Amygdala (tissue), 56 donors: ENCODE results near the gene HTATSF1.

Experiments
- DNase-seq, 56 donors: peaks; one replicate each; lab custom pipeline; 2025; lab: John Stamatoyannopoulos, UW

HTATSF1 gene, protein sequence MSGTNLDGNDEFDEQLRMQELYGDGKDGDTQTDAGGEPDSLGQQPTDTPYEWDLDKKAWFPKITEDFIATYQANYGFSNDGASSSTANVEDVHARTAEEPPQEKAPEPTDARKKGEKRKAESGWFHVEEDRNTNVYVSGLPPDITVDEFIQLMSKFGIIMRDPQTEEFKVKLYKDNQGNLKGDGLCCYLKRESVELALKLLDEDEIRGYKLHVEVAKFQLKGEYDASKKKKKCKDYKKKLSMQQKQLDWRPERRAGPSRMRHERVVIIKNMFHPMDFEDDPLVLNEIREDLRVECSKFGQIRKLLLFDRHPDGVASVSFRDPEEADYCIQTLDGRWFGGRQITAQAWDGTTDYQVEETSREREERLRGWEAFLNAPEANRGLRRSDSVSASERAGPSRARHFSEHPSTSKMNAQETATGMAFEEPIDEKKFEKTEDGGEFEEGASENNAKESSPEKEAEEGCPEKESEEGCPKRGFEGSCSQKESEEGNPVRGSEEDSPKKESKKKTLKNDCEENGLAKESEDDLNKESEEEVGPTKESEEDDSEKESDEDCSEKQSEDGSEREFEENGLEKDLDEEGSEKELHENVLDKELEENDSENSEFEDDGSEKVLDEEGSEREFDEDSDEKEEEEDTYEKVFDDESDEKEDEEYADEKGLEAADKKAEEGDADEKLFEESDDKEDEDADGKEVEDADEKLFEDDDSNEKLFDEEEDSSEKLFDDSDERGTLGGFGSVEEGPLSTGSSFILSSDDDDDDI

DNA sequence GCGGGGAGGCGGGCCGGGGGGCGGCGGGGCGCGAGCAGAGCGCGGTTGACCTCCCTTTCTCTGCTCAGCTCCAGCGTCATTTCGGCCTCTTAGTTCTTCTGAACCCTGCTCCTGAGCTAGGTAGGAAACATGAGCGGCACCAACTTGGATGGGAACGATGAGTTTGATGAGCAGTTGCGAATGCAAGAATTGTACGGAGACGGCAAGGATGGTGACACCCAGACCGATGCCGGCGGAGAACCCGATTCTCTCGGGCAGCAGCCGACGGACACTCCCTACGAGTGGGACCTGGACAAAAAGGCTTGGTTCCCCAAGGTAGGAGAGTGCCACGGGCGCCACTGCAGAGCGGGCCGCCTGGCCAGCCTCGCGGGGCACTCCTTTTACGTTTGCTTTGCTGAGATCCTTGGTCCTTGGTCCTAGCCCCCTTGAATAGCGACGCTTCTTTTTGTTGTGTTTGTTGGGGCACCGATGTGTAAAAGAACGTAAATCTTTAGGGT, at the start of gene HTATSF1:
Gene HTATSF1, plus strand, starts transcription at position 37 of the 497 bp plus-strand sequence. Its CDS starts 93 bp downstream, at position 130.
- DNase-seq = peak in 8 of 56 donors; percentile 10 to 56 (median 24)

DNA sequence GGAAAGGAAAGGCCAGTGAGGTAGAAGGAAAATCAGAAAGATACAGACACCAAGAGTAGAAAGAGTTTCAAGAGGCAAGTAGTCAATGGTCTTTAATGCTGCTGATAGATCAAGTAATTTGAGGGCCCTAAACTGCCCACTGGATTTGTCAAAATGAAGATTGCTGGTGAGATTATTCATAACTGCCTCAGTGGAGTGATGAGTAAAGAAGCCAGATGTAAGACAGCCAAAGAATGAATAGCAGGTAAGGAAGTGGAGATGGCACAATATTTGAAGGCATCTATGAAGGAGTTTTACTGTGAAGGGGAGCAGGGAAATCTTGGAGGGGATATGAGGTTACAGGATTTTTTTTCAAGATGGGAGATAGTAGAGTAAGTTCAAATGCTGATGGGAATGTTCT, 49.4 kb upstream of the HTATSF1 start:
- DNase-seq = no peak

DNA sequence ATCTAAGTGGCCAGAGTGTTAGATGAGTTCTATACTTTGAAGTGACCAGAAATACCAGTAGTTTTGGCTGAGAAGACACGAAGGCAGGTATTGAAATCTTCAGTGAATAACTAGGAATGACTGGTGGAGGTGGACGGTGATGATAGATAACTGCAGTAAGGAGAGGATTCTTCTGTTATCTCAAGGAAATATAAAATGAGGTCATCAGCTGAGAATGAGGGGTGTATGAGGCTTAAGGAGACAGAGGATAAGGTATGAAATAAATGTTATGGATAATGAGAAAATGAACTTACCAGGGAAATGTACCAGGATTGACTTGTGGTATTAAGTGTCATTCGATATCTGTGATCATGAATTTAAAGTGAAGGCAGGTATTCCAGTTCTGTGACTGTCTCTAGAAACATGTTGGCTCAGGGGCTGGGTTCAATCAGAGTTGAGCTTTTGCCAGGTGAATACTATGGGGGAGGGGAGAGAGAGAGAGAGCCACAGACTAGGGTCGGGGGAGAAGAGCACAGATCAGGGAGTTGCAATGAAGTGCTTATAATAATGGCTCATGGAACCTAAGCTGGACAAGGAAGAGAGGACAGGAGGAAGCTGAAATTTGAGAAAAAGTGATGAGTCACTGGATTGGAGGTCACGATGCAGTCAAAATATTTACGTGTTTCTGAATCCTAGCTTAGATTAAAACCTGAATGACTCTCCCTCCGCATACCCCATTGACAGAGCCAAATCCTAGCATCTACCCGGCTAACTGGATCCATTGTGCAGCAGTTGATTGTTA, 47.2 kb upstream of the HTATSF1 start:
- DNase-seq = no peak

DNA sequence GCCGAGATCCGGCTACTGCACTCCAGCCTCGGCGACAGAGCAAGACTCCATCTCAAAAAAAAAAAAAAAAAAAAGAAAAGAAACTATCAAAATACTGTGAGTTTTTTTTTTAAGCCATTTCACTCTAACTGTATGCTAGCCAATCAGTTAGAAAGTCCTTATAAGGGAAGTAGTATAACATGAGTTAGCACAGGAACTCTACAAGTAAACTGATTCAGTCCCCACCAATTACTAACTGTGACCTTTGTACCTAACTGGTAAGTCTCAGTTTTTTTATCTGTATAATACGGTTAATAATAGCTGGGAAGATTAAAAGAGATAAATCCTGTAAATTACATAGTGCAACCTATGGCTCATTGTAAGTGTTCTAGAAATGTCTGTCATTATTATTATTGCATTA, 44.8 kb upstream of the HTATSF1 start:
- DNase-seq = no peak

DNA sequence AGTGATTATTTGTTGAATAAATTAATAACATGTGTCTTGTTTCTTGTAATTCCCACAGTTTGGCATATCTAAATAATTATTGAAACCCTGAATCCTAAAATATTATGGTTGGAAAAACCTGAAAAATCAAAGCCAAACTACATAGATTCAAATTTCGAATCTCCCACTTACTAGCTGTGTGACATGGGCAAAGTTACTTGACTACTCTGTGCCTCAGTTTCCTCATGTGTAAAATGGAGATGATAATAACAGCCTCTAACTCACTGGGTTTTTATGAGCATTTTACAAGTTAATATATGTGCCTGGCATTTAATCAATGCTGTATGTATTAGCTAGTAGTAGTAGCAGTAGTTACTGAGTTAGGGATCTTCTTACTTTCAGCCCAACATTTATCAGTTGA, 44.3 kb upstream of the HTATSF1 start:
- DNase-seq = no peak

DNA sequence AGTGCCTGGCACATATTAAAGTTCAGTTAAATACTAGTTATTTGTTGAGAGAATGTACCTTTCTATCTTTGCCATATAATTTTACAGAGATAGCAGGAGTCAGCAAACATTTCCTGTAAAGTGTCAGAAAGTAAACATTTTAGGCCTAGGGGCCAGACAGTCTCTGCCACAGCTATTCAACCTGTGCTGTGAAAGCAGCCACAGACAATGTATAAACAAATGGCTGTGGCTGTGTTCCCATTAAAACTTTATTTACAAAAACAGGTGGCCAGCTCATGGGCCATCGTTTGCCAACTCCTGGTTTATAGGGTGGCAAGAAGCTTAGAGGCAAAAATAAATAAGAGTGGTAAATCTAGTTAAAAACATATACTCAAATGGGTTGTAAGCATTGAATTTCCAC, 43.6 kb upstream of the HTATSF1 start:
- no peak for DNase-seq

DNA sequence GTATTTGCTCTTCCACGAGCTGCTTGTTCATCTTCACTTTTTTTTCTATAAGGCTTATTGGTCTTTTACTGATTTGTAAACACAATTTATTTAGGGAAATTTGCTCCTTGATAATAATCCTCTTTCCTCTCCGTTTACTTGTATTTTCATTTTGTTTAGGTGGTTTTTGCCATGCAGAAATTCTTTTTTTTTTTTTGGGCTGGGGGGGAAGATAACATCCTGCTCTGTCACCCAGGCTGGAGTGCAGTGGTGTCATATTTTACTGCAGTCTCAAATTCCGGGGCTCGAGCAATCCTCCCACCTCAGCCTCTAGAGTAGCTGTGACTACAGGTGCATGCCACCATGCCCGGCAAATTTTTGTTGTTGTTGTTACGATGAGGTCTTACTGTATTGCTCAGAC, 41.3 kb upstream of the HTATSF1 start:
- DNase-seq = no peak

DNA sequence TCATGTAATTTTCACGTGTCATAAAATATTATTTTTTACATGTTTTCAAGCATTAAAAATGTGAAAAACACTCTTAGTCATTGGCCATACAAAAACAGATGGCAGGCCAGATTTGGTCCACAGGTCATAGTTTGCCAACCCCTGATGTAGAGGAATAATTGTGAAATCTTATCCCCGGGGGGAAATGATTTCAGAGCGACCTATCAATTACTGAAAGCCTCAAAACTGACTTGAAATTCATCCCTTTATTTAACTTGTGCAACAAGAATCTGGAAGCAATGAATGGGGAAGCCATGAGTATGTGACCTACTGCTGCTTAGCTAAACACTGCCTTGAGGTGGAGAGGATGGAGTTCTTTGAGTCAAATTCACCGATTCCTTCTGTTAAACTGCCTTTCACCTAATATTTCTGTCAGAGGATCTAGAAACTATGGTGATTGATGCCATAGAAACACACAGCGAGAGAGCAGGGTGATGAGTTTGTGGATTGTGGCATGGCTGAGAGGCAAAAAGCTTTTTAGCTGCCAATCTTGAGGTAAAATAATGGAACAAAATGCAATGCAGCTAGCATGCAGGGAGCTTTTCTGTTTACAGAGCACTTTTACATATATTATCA, 40.0 kb upstream of the HTATSF1 start:
- no peak for DNase-seq

DNA sequence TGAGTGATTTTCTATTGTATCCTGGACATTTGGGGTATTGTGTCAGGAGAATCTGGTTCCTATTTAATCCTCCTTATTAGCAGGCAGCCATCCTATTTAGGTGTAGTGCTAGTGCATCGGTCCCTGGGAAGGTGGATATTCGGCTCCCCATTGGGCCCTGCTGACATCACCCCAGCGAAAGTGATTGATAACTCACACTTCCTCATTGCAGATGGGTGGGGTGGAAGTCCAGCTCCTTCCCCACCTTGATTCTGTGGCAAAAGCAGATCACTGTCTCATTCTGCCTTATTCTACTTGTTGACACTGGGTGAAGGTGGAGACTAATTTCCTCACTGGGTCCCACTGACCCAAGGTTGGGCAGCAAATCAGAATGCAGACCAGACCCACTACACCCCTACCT, 32.8 kb upstream of the HTATSF1 start:
- DNase-seq = no peak

DNA sequence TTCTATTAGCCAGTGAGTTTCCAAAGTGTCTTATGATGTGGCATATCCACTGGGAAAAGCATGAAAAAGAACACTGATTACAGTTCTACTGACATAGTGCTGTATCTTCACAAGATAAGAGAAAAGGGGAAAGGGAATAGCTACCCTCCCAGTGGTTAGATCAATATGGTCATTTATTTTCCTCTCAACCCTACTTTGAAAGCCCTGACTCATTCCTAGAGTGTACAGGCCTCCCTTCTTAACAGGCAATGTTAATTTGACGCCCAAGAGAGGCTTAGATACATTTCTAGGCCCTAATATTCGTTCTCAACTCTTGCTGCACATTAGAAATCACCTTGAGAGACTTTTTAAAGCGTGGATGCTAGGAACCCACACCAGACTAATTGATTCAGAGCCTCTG, 30.1 kb upstream of the HTATSF1 start:
- DNase-seq = no peak

DNA sequence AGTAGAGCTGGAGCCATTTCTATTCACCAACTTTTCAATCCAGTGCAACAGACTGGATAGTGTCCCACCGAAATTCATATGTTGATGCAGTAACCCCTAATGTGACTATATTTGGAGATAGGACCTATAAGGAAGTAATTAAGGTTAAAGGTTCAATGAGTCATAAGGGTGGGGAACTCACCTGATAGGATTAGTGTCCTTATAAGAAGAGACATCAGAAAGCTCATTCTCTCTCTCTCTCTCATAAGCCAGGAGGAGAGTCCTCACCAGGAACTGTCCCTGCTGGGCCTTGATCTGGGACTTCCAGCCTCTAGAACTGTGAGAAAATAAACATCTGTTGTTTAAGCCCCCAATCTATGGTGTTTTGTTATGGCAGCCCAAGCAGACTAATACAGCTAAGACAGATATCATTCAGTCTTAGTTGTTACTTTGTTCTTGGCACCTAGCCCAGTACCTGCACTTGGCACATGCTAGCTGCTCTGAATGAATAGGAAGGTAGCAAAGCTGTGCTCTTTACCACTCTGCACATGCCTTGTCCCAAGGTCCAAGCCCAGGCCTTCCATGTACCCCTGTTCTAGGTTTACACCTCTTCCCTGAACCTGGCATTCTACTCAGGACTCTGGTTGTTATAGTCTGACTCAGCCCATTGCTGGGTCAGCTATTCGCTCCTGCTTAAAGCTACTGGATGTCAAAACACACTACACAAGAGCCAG, 28.8 kb upstream of the HTATSF1 start:
- no peak for DNase-seq

DNA sequence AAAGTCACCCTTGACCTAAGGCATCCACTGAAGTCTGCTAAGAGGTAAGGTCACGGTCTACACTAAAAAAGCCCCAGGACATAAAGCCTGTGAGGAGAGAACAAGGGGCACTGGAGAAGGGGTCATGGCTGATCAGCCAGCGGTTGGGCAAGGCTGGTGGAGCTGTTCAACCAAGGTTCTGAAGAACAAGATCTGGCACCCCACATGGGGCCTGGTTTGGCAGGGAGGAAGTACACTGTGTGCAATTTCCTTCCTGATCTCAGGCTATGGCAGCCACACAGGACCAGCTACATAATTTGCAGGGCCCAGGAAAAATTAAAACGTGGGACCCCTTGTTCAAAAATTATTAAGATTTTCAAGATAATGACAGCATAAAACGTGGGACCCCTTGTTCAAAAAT, 23.7 kb upstream of the HTATSF1 start:
- DNase-seq = no peak

DNA sequence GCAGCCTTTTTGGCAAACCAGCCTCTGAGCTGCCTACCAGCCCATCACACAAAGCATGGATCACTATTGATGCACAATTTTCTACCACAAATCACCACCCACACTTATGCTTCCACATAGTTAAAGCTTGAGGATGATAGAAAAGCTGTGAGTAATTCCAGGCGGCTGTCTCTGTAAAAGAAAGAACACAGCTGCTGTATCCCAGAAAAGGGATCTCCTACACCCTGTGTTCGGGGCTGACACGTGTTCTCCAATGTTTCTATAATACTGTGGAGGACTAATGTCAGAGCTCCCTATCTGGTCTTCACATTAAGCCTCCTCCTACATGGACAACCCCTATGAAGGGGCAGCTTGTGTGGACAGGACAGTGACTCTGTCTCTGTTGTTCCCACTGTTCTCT, 22.2 kb upstream of the HTATSF1 start:
- DNase-seq = peak in 2 of 56 donors; percentile 1 to 6

DNA sequence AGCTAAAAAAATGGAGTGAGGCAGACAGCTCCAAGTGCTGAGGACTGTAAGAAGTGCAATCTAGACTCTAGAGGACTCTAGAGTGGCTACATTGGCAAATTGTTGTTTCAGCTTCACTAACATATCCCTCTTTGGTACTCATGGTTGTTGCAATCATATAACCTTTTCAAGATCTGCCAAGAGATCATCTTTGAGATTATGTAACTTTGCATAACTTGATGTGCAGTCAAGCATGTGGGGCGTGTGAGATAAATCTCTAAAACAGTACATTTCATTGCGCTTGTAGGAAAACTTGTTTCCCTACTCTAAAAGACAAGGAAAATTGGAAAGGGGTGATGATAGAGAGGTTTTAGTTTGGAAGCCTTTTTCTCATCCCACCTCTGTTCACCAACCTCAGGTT, 20.9 kb upstream of the HTATSF1 start:
- no peak for DNase-seq

DNA sequence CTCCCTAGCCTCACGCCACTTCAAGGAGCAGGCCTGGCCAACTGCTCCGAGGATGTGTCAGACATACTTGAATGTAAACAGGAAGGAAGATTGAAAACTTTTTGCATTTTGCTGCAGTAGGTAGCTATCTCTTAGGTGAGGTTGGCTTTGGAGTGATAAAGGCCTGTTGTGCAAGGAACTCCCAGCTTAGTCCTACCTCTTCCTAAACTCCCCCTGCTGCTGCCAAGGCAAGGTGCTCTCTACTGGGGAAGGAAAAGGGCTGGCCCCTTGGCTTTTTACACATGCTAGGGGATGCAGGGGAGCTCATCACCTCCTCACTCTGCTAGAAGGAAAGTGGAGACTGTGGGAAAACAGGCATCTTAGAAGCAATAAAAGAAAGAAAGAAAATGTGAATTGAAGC, 20.4 kb upstream of the HTATSF1 start:
- no peak for DNase-seq

DNA sequence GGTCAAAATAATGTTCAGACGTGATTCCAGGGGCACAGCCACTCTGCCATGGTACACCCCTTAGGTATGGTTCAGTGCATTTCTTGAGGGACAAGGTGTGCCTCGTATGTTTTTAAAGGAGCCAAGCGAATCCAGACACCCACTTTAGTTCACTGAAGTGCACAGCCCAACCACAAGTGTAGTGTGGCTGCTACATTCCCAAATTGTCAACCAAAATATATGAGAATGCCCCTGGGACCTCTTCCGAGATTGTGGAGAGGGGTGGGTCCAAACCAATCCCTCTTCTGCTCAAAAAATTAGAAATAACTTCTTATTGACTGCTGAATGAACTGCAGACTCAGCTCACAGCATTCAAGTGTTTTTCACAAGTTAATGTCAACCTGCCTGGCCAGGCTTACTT, 17.0 kb upstream of the HTATSF1 start:
- no peak for DNase-seq

DNA sequence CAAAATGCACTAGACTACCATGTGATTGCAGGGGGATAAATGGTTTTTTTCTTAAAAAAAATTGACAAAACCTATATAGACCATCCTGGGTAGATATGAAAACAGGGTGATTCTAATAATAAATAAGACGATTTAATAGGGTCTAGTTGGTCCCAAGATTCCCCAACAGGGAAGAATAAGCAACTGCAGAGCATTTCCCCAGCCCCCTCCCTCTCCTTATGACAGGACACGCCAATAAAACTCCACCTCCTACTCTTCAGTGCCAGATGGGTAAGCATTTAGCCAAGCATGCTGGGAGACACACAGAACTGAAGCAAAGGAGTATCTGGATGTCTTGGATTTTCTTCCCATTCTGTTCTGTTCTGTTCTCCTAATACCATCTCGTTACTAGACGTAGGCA, 9.7 kb upstream of the HTATSF1 start, which contains the start of gene BRS3:
Gene BRS3, plus strand, starts transcription at position 301 of the 400 bp plus-strand sequence. CDS start 168 bp downstream, outside the sequence.
- no peak for DNase-seq

DNA sequence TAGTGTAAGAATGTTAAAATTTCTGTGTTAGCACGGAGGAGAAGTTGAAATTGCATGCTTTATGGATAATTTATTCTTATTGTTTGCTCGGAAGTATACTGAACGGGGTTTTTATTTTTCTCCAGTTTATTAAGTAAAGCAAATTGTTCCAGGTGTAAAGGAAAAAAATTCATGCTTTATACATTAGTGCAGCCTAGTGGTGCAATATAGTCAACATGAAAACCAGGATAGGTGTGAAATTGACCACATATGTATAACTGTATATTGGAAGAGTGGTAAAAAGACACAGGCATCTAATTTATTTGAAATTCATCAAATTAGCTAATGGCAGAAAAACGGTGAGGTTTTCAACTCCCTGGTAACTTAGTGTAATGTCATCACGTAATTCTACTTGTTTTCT, 8.7 kb upstream of the HTATSF1 start:
- no peak for DNase-seq

DNA sequence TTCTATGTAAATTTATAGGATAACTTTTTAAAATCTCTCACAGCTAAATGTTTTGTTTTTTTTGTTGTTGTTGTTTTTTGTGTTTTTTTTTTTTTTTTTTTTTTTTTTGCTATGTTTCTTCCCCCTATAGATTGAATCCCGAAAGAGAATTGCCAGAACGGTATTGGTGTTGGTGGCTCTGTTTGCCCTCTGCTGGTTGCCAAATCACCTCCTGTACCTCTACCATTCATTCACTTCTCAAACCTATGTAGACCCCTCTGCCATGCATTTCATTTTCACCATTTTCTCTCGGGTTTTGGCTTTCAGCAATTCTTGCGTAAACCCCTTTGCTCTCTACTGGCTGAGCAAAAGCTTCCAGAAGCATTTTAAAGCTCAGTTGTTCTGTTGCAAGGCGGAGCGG, 5.6 kb upstream of the HTATSF1 start:
- no peak for DNase-seq

DNA sequence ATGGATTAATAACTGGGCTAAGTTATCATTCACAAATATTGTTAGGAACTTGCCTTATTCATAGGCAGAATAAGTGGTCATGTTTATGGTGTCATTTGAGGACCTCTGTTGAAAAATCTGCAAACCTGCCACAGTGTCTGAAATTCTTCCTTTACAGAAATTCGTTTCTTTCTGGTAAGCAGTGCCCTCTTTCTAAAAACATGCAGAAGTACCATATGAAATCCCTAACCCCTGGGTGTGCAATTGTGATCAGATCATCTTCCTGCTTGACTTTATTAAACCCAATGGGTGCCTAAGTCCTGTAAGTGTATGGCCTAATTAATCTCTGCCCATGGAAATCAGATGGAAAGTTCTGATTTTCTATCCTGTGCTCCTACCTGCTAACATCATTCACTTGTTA, 4.4 kb upstream of the HTATSF1 start:
- DNase-seq = no peak
